Psoas muscle (tissue), 8 donors: Measurements from ENCODE around the gene ZBTB4. TPM values are rescaled to one million over a fixed set of nuclear protein-coding genes. Genes with fewer than 3 reads are reported as not detected.
A peak's percentile ranks its signal among the peaks of the same experiment; 100 is the strongest.

Experiments
- ATAC-seq, 4 donors: fragments of 200-7000 bp; cut with Tn5 transposase; one replicate each; pipeline ENCODE4 v1.9.1; 2020; ENCODE audit warnings: moderate library complexity in 3 of 4, mild to moderate bottlenecking in 2 of 4
- DNase-seq, 2 donors: peaks; one replicate each; pipeline ENCODE4 v3.0.0-alpha.2; 2020
- H3K27ac ChIP-seq: fragments of 200-600 bp; one replicate; pipeline ENCODE4 v1.8.0; 2022
- H3K27me3 ChIP-seq, 3 donors: fragments of 200-600 bp in 1 of 3; one replicate each; pipeline versions ENCODE4 v1.6.1 to v1.8.0; 2013 to 2022; ENCODE audit warnings: low read length in 2 of 3, mild to moderate bottlenecking in 2 of 3, moderate library complexity in 1 of 3; ENCODE audit not compliant: insufficient read depth in 3 of 3
- H3K36me3 ChIP-seq, 2 donors: fragments of 200-600 bp in 1 of 2; one replicate each; pipeline versions ENCODE4 v1.6.1 to v1.8.0; 2013 to 2022; ENCODE audit warnings: low read depth in 1 of 2, mild to moderate bottlenecking in 1 of 2, moderate library complexity in 1 of 2; ENCODE audit not compliant: insufficient read depth in 1 of 2
- H3K4me1 ChIP-seq: fragments of 200-600 bp; one replicate; pipeline ENCODE4 v1.8.0; 2022
- H3K4me3 ChIP-seq: fragments of 200-600 bp; one replicate; pipeline ENCODE4 v1.8.0; 2022; ENCODE audit warnings: mild to moderate bottlenecking
- H3K9me3 ChIP-seq: fragments of 200-600 bp; one replicate; pipeline ENCODE4 v1.8.0; 2022
- CTCF ChIP-seq: fragments of 200-600 bp; IDR thresholded peaks from one replicate; pipeline ENCODE4 v1.8.0; 2022; ENCODE audit warnings: antibody characterized with exemption
- WGBS, 3 donors: extraction: QIAGEN DNeasy Blood & Tissue Kit; methylation state at CpG; one replicate each; pipeline versions ENCODE4 v1.1.6 to v1.1.7; 2013; 5-methylcytosine and 5-hydroxymethylcytosine counted together
- intact Hi-C, 2 donors: fragments of 100-400 bp; cut with DNase I; formaldehyde crosslinking; loops; one replicate each; pipeline versions ENCODE4 v1.11.0 to v1.14.2; 2022
- polyA plus RNA-seq, 3 donors: library from polyadenylated mRNA; stranded (reverse); fragments of 200-250 nt; gene quantifications; one replicate each; pipeline ENCODE4 v1.2.3, GENCODE V29; 2013
- total RNA-seq, 4 donors: library from RNA; stranded (reverse); fragmentation: NEBNext Ultra II Directional in 2 of 4; extraction: Animal tissue kit (Norgen Biotek cat#: 25700) in 2 of 4; gene quantifications; one replicate each; pipeline versions ENCODE4 v1.2.1 to v1.2.4, GENCODE V29; 2021 to 2023
- donor health status: healthy with polysubstance abuse.
- donor health status: DM: no; HTN: no; CAD: no; lungs with moderate emphysema.
- donor health status: Bipolar disorder and iron deficiency.
- donor health status: healthy.
- donor health status: DM: yes; HTN: yes; CAD: no.
- donor health status: DM: no; HTN: no; CAD: no.
- donor health status: DM: no; HTN: no; CAD: no.
- donor health status: DM: yes; HTN: yes; CAD: no.

The ZBTB4 gene
- total and polyA plus RNA-seq, 7 donors: 10.3 to 43.2 (median 29.3) TPM

DNA sequence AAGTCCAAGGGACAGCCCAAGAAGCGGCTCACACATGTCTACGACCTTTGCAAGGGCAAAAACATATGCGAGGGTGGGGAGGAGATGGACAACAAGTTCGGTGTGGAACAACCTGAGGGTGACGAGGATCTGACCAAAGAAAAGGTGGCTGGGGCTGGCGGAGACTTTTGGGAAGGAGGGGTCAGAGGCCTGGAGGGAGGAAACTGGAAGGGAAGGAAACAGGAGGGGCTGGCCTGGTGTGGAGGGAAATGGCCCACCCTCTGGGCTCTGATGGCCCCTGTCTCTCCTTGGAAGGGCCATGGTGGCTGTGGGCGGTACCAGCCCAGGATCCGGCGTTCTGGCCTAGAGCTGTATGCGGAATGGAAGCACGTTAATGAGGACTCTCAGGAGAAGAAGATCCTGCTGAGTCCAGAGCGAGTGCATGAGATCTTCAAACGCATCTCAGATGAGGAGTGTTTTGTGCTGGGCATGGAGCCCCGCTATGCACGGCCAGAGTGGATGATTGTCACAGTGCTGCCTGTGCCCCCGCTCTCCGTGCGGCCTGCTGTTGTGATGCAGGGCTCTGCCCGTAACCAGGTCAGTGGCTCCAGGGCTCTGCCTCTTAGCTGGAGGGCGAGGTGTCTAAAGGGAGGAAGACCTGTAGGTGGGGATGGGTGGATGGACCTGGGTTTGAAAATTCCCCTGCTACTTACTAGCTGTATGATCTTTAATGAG, 17.2 kb upstream of the ZBTB4 start:
- DNase-seq (no peak), ATAC-seq (peak in 3 of 4 donors; percentile 15 to 47 (median 26))
- intact Hi-C loops: no loop called here
- no peak for TF ChIP-seq CTCF
- Histone ChIP-seq H3K27me3 (no peaks in the 10 kb centered on the region), H3K4me1 (no peaks in the 10 kb centered on the region), H3K4me3 (no peak overlapping the region), H3K9me3 (no peaks in the 10 kb centered on the region), H3K36me3 (peaks cover 12 to 66% of the 10 kb centered on the region in 2 donors), H3K27ac (peak overlapping the region; percentile 60)
- 76 to 81% (median 79%) methylated on average over 20 of the region's 20 CpGs for WGBS, 3 donors

DNA sequence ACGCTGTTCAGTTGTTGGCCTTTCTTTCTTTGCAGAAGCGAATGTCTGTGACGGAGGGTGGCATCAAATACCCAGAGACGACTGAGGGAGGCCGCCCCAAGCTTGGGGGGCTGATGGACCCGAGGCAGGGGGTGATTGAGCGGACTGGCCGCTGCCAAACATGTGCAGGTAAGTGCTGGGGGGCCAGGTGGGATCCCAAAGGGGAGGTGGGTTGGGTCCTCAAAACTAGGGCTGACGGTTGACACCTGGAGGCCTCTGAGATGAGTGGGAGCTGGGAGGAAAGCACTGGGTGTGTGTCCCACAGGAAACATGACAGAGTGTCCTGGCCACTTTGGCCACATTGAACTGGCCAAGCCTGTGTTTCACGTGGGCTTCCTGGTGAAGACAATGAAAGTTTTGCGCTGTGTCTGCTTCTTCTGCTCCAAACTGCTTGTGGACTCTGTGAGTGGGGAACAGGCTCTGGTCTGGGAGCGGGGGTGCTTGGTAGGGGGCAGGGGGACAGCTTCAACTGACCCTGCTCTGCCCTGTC, 16.5 kb upstream of the ZBTB4 start:
- Histone ChIP-seq H3K36me3 (peaks cover 6 to 65% of the 10 kb centered on the region in 2 donors), H3K9me3 (no peaks in the 10 kb centered on the region), H3K27me3 (no peaks in the 10 kb centered on the region), H3K4me1 (no peaks in the 10 kb centered on the region), H3K27ac (peak overlapping the region; percentile 60), H3K4me3 (no peak overlapping the region)
- ATAC-seq (peak in 1 of 4 donors; percentile 3), DNase-seq (no peak)
- intact Hi-C loops: no loop called here
- 84 to 87% (median 86%) methylated on average over 12 of the region's 12 CpGs for WGBS, 3 donors
- no peak for TF ChIP-seq CTCF

DNA sequence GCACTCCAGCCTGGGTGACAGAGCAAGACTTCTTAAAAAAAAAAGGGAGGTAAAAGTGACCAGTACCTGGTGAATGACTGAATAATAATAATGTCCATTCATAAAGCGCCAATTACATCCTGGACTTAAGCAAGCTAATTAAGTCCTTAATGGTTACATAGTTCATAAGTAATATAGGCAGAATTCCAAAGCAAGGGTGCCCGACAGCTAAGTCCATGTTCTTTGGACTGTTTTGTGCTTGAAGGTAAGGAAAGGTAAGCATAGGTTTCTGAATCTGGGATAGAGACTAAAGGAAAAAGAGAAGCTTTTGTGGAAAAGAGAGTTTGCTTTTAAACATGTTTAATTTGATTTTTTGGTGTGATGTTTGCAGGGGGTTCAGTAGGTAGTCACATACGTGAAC, 14.5 kb upstream of the ZBTB4 start:
- intact Hi-C loops: no loop called here
- peaks cover 5 to 45% of the 10 kb centered on the region in 2 donors for H3K36me3 ChIP-seq
- WGBS, 3 donors: 91 to 95% (median 95%) methylated on average over 3 of the region's 3 CpGs

DNA sequence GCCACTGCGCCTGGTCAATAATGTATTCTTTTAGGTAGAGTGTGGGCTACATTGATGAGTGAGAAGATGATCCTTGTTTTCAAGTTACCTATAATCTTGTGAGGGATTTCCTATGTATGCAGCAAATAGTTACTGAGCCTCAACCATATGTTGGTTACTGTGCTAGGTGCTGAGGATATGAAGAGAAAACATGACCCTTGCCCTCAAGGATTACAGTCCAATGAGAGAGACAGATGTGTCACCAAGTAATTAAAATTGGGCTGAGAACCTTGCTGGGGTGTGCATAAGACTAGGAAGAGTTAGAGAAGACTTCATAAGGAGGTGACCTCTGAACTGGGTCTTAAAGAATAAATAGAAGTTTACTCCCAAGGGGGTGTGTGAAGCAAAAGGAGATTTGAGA, 12.2 kb upstream of the ZBTB4 start:
- ATAC-seq (no peak), DNase-seq (no peak)
- Histone ChIP-seq H3K27ac (no peak overlapping the region), H3K4me1 (peaks cover 27% of the 10 kb centered on the region), H3K36me3 (peaks cover 6 to 26% of the 10 kb centered on the region in 2 donors), H3K4me3 (no peak overlapping the region), H3K27me3 (no peaks in the 10 kb centered on the region), H3K9me3 (no peaks in the 10 kb centered on the region)
- intact Hi-C loops: no loop called here
- TF ChIP-seq CTCF: no peak
- WGBS, 3 donors: 87 to 100% (median 96%) methylated on average over 1 of the region's 1 CpG

More for the DNA sequence above, 14.5 kb upstream of the ZBTB4 start:
- Histone ChIP-seq H3K27me3 (no peaks in the 10 kb centered on the region), H3K4me3 (no peak overlapping the region), H3K4me1 (peaks cover 11% of the 10 kb centered on the region), H3K27ac (no peak overlapping the region), H3K9me3 (no peaks in the 10 kb centered on the region)
- no peak for TF ChIP-seq CTCF
- DNase-seq (no peak), ATAC-seq (no peak)
